HG03095 (cell line): Measurements from ENCODE around the gene FCGR3B.
"Not testable (repeated sequence)": the region's sequence is repeated elsewhere in the genome, so short reads cannot be mapped to it uniquely, and the experiment has no call there.

Experiments
- ATAC-seq: cut with Tn5 transposase; IDR thresholded peaks from one replicate; pipeline ENCODE4 v1.9.1; 2021; ENCODE audit warnings: moderate library complexity; ENCODE audit not compliant: unreplicated experiment

The FCGR3B gene

DNA sequence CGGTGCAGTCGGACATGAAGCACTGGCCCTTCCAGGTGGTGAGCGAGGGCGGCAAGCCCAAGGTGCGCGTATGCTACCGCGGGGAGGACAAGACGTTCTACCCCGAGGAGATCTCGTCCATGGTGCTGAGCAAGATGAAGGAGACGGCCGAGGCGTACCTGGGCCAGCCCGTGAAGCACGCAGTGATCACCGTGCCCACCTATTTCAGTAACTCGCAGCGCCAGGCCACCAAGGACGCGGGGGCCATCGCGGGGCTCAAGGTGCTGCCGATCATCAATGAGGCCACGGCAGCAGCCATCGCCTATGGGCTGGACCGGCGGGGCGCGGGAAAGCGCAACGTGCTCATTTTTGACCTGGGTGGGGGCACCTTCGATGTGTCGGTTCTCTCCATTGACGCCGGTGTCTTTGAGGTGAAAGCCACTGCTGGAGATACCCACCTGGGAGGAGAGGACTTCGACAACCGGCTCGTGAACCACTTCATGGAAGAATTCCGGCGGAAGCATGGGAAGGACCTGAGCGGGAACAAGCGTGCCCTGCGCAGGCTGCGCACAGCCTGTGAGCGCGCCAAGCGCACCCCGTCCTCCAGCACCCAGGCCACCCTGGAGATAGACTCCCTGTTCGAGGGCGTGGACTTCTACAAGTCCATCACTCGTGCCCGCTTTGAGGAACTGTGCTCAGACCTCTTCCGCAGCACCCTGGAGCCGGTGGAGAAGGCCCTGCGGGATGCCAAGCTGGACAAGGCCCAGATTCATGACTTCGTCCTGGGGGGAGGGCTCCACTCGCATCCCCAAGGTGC lies 24.2 kb downstream of the FCGR3B start:
- ATAC-seq, result not testable (repeated sequence)

DNA sequence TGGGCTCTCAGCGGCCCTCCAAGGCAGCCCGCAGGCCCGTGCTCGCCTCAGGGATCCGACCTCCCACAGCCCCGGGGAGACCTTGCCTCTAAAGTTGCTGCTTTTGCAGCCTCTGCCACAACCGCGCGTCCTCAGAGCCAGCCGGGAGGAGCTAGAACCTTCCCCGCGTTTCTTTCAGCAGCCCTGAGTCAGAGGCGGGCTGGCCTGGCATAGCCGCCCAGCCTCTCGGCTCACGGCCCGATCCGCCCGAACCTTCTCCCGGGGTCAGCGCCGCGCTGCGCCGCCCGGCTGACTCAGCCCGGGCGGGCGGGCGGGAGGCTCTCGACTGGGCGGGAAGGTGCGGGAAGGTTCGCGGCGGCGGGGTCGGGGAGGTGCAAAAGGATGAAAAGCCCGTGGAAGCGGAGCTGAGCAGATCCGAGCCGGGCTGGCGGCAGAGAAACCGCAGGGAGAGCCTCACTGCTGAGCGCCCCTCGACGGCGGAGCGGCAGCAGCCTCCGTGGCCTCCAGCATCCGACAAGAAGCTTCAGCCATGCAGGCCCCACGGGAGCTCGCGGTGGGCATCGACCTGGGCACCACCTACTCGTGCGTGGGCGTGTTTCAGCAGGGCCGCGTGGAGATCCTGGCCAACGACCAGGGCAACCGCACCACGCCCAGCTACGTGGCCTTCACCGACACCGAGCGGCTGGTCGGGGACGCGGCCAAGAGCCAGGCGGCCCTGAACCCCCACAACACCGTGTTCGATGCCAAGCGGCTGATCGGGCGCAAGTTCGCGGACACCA lies 25.0 kb downstream of the FCGR3B start:
- ATAC-seq, result not testable (repeated sequence)

DNA sequence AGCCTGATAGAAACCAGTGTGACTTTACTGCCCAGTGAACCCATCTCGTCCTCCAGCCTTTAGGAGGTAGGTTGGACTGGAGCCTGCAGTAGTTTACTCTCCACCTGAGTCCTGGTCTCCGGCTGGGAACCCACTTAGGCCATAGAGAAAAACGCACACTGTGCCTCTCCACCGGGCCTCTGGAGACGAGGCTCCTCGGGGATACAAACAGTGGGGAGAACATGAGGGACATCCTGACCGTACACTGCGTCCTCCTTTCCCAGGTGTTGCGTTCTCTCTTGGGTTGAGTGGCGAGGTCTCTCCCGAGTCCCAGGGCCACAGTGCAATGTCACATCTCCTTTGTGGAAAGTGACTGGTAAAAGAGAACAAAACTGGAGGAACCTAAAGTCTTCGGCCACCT lies 26.0 kb downstream of the FCGR3B start:
- ATAC-seq, result not testable (repeated sequence)

DNA sequence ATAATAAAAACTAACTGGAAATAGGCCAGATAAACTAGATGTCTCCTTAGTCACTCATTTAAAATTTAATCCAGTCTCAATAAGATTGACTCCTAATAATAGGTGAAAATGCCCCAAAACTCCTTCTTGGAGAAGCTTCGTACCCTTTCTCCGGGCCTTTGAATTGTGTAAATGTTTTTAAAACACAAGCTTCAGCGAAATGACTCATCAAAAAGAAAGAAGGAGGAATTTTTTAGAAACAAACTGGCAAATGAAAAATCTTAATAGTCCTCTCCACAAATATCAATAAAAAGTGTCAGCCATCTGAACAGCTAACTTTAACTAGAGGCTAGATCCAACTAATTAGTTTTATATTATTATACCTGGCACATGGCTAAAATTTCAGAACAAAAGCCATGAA lies 33.9 kb downstream of the FCGR3B start:
- ATAC-seq, result not testable (repeated sequence)

DNA sequence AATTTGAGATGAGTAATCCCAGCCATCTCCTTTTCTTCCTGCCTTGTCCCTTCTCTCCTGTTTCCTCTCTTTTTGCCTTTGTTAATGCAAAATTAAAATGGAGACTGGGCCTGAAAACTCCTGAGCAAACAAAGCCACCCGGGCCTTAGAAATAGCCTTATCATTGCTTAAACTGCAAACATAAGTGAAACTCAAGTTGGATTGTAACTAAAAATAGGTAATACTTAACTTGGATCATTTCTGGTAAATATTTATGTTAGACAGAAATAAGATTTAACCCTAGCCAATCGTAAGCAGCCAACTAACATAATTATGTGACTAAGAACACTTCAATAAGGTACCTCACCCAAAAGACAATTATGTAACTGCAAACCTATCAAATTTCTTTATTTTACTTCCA lies 35.4 kb downstream of the FCGR3B start:
- not testable (repeated sequence) for ATAC-seq

DNA sequence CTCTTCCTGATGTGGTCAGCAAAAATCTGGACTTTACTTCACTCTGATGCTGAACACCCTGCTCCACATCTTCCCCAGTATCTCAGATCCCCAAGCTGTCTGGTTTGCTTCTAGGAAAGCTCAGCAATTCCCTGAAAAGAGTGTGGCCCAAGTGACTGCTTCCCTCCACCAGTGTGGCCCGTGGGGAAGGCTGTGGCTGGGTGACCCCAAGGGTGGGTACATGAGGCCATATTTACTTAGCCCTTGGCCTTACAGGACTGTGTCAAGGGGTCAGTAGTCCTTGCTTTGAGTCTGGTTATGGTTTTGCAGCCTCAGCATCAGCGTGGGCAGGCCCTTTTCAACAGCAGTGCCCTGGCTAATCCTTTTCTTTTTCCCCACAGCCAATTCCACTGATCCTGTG lies 35.8 kb downstream of the FCGR3B start:
- not testable (repeated sequence) for ATAC-seq

DNA sequence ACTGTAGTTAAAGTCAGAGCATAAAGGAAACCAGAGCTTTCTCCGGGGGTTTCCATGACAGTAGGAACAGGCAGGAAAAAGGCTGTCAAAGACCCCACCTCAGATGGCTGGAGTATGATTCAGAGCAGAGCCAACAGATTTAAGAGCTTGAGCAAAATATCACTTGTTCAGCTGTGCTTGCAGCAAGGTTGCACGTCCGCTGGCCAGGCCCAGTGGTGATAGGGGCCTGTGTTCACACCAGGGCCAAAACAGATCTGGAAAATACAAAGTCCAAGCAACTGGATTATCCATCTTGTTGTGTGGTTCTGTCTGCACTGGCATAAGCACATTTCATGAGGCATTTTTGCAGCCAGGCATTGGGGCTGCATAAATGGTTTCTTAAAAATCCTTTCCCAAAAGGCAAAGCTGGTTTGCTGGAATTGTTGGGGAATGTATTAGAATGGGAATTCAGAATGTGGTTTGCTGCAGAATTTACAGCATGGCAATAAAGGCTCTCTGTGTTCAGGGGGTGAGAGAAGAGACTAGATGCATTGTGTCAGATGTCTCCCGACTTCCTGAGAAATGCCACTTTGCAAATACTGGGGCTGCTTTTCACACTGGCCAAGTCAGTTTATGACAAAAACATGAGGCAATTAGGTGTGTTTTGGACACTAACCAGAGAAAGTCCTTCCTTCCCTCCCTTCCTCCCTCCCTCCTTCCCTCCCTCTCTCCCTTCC lies 36.5 kb downstream of the FCGR3B start:
- ATAC-seq, result not testable (repeated sequence)

DNA sequence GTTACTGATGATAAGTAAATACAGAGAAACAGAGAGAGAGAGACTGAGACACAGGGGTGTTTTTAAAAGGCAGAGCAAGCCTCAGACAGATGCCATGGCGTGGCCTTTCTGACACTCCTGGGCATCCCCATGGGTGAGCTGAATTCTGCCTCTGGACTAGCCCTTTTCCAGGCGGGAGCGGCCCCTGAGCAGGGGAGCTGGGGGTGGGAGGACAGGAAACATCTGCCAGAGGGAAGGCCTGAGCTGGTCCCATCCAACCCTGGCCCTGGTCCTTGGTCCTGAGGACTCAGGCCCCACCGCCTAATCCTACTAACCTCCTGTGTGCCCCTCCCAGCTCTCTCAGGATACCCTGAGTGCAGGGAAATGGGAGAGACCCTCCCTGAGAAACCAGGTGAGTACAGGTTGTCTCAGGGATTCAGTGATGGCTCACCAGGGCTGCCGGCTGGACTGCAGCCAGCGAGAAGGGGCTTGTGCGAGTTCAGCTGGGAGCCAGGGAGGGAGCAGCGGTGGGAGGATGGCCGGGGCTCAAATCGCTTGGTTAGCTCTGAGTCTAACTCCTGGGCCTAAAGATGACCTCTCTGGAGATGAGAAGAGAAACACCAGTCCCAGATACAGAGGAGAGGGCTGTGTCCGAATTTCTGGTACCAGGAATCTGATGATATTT lies 37.8 kb downstream of the FCGR3B start:
- not testable (repeated sequence) for ATAC-seq

DNA sequence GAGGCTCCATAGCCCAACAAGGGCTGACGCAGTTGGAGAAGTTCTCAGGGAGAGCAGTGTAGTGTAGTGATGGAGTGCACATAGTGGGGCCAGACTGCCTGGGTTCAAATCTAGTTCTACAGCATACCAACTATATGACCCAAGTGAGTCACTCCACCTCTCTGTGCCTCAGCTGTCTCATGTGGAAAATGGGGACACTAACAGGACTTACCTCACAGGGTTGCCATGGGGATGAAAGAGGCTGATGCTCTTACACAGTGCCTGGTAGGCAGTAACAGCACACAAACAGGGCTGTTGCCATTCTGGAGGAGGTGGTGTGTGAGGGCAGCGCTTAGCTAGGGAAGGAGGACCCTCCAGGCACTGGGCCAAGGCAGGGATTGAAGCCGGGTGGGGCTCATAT lies 38.4 kb downstream of the FCGR3B start:
- ATAC-seq, result not testable (repeated sequence)

DNA sequence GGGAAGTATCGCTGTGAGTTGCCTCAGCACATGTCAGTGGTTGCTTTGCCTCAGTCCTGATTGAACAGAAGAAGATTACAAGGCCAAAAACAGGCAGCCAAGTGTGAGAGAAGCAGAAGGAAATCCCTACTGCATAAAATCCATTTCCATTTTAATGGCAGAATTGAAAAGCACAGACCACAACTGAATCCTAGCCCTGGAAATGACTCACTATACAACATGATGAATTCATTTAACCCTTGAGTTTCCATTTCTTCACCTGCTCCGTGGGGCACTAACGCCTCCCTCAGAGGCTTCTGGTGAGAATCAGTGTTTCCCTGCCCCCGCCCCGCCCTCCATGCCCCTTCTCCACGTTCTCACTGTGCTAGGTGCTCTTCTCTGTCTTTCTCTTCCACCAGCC lies 41.1 kb downstream of the FCGR3B start:
- ATAC-seq, result not testable (repeated sequence)

DNA sequence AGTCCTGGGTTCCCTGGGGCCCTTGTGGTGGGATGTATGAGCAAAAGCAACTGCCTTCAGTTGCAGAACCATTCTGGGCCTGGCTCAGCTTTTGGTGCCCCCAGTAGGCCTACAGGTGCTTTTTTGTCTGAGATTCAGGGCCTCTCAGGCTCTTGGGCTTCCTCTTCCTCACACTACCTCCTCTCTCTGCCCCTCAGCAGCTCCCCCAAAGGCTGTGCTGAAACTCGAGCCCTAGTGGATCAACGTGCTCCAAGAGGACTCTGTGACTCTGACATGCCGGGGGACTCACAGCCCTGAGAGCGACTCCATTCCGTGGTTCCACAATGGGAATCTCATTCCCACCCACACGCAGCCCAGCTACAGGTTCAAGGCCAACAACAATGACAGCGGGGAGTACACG lies 41.6 kb downstream of the FCGR3B start:
- ATAC-seq, result not testable (repeated sequence)

DNA sequence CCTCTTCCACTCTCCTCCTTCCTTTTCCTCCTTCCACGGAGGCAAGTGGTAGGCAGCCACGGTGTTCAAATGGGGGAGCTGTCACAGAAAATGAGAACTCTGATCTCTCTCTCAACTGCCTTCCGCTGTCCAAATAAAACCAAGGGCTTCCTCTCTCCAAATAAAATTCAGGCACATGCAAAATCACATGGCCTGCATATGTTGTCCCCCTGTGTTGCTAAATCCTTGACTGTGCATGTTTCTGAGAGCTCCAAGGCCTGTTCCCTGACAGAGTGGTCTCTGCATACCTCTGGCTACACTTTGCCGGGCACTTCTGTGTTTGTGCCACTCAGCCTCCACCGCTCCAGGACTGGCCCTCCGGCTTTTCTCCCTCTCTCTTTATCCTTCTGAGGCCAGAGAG lies 42.4 kb downstream of the FCGR3B start:
- ATAC-seq, result not testable (repeated sequence)

DNA sequence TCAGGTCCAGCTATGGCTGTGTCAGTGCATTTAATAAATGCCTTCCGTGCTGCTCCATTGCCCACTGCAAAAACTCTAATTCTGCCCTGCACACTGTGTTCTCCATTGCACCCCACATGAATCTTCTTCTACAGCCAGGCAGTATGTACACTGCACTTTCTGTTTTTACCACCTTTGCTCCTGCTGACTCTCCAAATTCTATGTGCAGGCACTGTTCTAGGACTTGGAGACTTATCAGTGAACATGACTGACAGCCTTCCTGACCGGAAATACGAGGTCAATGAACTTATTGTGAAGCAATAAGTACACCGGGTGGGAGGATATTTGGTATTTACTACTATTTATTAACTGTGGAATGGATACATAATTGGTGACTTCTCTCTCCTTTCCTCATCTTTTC lies 48.1 kb downstream of the FCGR3B start:
- not testable (repeated sequence) for ATAC-seq

DNA sequence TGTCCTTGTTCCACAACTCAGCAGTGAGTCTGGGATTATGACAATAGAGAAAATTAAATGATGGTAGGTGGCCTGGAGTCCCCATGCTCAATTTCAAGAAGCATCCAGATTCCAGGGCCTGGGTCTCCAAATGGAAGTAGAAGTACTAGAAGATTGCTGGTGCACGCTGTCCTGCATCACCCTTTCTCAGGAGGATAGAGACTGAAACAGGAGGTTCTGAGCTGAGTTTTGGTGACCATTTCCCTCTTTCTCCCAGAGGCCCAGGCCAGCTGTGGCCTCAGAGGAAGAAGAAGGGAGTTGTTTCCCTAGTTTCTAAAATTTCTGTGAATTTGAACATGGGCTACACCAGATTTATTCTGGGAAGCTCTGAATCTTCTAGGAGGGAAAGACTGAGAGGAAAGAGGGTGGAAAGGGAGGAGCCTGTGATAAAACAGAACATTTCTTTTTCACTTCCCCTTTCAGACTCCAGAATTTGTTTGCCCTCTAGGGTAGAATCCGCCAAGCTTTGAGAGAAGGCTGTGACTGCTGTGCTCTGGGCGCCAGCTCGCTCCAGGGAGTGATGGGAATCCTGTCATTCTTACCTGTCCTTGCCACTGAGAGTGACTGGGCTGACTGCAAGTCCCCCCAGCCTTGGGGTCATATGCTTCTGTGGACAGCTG lies 50.0 kb downstream of the FCGR3B start:
- ATAC-seq, result peak; percentile 71

DNA sequence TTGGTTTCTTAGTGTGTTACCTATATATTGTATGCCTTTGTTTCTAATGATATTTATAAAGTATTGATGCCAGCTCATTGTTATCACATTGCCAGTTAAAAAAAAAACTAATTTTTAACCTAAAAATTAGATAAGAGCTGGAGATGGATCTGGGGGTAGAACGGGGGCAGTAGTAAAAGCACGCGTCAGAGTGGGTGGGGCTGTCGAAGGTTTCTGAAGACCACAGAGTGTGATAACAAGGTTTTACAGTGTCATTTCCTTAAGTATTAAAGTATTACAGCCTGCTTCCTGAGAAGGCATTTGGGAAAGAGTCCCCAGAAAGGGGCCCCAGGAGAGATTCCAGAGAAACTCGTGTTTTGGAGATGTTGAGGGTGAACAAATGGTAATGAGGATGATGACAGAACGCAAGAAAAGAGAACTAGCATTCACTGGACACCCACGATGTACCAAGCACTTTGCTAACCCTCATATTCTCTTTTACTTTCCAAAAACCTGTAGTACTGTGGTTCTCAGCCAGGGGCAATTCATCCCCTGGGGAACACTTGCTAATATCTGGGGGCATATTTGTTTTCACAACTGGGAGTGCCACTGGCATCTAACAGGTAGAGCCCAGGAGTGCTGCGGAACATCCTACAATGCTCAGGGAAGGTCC lies 51.0 kb downstream of the FCGR3B start:
- ATAC-seq, result not testable (repeated sequence)

DNA sequence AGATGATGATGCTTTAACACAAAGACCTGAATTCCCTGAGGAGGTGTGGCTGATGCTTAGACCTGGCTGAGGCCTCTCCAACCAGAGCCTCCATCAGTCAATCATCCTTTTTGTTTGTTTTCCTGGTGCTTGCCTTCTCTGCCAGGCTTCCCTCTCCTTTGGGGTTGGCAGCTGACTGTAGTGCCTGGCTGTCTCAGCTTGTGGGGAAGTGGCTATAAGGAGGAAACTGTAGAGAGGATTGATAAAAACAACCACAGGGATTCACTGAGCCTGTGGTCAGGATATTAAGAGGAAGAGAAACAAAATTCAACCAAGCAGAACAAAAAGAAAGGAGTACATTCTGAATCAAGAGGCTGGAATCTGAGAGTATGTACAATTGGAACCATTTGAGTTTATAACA lies 54.3 kb downstream of the FCGR3B start:
- ATAC-seq, result not testable (repeated sequence)
